Heart right ventricle (tissue), 16 donors: ENCODE measurements around the gene GNAS-AS1. TPM values are rescaled to one million over a fixed set of nuclear protein-coding genes. Genes with fewer than 3 reads are reported as not detected.

Source experiments
- ATAC-seq, 8 donors: fragments of 200-7000 bp; cut with Tn5 transposase; one replicate each; pipeline ENCODE4 v1.9.1; 2020; ENCODE audit warnings: mild to moderate bottlenecking in 8 of 8, moderate library complexity in 8 of 8, moderate number of reproducible peaks in 1 of 8
- DNase-seq, 2 donors: peaks; one replicate each; pipeline ENCODE4 v3.0.0-alpha.2; 2020
- H3K27ac ChIP-seq, 10 donors: fragments of 200-600 bp; sonication (generic) in 2 of 10; one replicate each; pipeline versions ENCODE4 v1.5.0 to v1.8.0; 2020 to 2022; ENCODE audit warnings: mild to moderate bottlenecking in 3 of 10
- H3K27me3 ChIP-seq, 7 donors: fragments of 200-600 bp; one replicate each; pipeline ENCODE4 v1.8.0; 2021 to 2022; ENCODE audit warnings: mild to moderate bottlenecking in 2 of 7
- H3K36me3 ChIP-seq, 9 donors: fragments of 200-600 bp; sonication (generic) in 1 of 9; one replicate each; pipeline versions ENCODE4 v1.5.0 to v1.8.0; 2020 to 2022; ENCODE audit warnings: mild to moderate bottlenecking in 2 of 9
- H3K4me1 ChIP-seq, 9 donors: fragments of 200-600 bp; sonication (generic) in 1 of 9; one replicate each; pipeline versions ENCODE4 v1.5.0 to v1.8.0; 2020 to 2022; ENCODE audit warnings: mild to moderate bottlenecking in 4 of 9
- H3K4me3 ChIP-seq, 10 donors: fragments of 200-600 bp; sonication (generic) in 2 of 10; one replicate each; pipeline versions ENCODE4 v1.5.0 to v1.8.0; 2020 to 2022; ENCODE audit warnings: mild to moderate bottlenecking in 7 of 10, moderate library complexity in 2 of 10
- H3K9me3 ChIP-seq, 11 donors: fragments of 200-600 bp in 10 of 11; sonication (generic) in 2 of 11; one replicate each; pipeline versions ENCODE4 v1.5.0 to v1.8.0; 2013 to 2022; ENCODE audit warnings: mild to moderate bottlenecking in 2 of 11, control low read depth in 1 of 11, moderate library complexity in 1 of 11
- WGBS, 2 donors: extraction: QIAGEN DNeasy Blood & Tissue Kit; methylation state at CpG; one replicate each; pipeline ENCODE4 v1.1.7; 2013; ENCODE audit warnings: inconsistent platforms in 1 of 2; 5-methylcytosine and 5-hydroxymethylcytosine counted together
- intact Hi-C, 10 donors: fragments of 100-400 bp; cut with DNase I; formaldehyde crosslinking; loops; one replicate each; pipeline versions ENCODE4 v1.11.1 to v1.14.2; 2022
- long read RNA-seq, 3 donors: library from polyadenylated mRNA; unstranded; transcript quantifications; one replicate each; pipeline ENCODE4 v2.0.0, GENCODE V29; 2020 to 2021
- polyA plus RNA-seq, 2 donors: library from polyadenylated mRNA; stranded (reverse); fragments of 200-250 nt; gene quantifications; one replicate each; pipeline ENCODE4 v1.2.3, GENCODE V29; 2013
- total RNA-seq, 10 donors: library from RNA; stranded (reverse); fragmentation: NEBNext Ultra II Directional in 3 of 10; extraction: Animal tissue kit (Norgen Biotek cat#: 25700) in 3 of 10; gene quantifications; one replicate each; pipeline versions ENCODE4 v1.2.1 to v1.2.4, GENCODE V29; 2021 to 2023
- TF ChIP-seq, protein P1 (sequence below), 9 donors: fragments of 200-600 bp; sonication (generic) in 2 of 9; IDR thresholded peaks; one replicate each; pipeline versions ENCODE4 v1.5.0 to v1.8.0; 2021 to 2022; ENCODE audit warnings: antibody characterized with exemption in 9 of 9, mild to moderate bottlenecking in 5 of 9, moderate library complexity in 1 of 9
- donor health status: Arrhythmogenic right ventricular cardiomyopathy.
- donor health status: ischemic (EF 13 %, LVEDD 7.1; RV severe dilation, severe dysfunction).
- donor health status: healthy with polysubstance abuse.
- donor health status: DM: no; HTN: yes; CAD: no.
- donor health status: DM: no; HTN: no; CAD: no.
- donor health status: ischemic (EF 25% LVEDD 6.9; RV normal size, moderate dysfunction).
- donor health status: ischemic (EF 25% LVEDD 5.7; RV mildly dilated, moderate dysfunction).
- donor health status: healthy.
- donor health status: DM: yes; HTN: yes; CAD: no.
- donor health status: Ischemic cardiomyopathy.
- donor health status: ischemic (EF 35%, LVEDD 5.7; RV mildly dilated, moderate dysfunction).
- donor health status: nonischemic (EF 11% LVEDD 7.7; RV severe dilation, severe dysfunction).
- donor health status: DM: yes; HTN: yes; CAD: no.
- donor health status: PGD.
- donor health status: ischemic (EF 29% LVEDD 5.4; RV normal size, mild dysfunction).
- donor health status: nonischemic (EF 23%, LVEDD 6.1; RV moderate dilation, normal function).

Gene GNAS-AS1
- total RNA-seq, result 1 to 10 TPM in 1 of 10 donors, under 1 TPM in 9; 0.15 to 1.5 (median 0.41) TPM
- 1 to 10 TPM in 1 of 2 donors, under 1 TPM in 1; 0.06 to 1.1 TPM for polyA plus RNA-seq
- long read RNA-seq, donor 1, result 0 reads
- long read RNA-seq, donor 2, result 0 reads
- long read RNA-seq, donor 3, result 0 reads

GRCh38 chr20:58850693-58851174 is at the start of gene GNAS-AS1:
Gene GNAS-AS1 (minus strand): TSS chr20:58850902.
- H3K9me3 ChIP-seq, result no peaks in the 10 kb centered on the region
- WGBS, 2 donors, result 51 to 52% methylated on average over 25 of the region's 25 CpGs
- TF ChIP-seq, protein P1, sequence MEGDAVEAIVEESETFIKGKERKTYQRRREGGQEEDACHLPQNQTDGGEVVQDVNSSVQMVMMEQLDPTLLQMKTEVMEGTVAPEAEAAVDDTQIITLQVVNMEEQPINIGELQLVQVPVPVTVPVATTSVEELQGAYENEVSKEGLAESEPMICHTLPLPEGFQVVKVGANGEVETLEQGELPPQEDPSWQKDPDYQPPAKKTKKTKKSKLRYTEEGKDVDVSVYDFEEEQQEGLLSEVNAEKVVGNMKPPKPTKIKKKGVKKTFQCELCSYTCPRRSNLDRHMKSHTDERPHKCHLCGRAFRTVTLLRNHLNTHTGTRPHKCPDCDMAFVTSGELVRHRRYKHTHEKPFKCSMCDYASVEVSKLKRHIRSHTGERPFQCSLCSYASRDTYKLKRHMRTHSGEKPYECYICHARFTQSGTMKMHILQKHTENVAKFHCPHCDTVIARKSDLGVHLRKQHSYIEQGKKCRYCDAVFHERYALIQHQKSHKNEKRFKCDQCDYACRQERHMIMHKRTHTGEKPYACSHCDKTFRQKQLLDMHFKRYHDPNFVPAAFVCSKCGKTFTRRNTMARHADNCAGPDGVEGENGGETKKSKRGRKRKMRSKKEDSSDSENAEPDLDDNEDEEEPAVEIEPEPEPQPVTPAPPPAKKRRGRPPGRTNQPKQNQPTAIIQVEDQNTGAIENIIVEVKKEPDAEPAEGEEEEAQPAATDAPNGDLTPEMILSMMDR (IDR thresholded peaks at IDR 0.05), result peak in 2 of 9 donors; percentile 8 to 12
- ATAC-seq (peak; percentile 74 to 93 (median 88)), DNase-seq (peak; percentile 85 to 87)
- H3K4me3 ChIP-seq, result peak within 1 kb of the TSS; percentile 28 to 64 (median 54)
- intact Hi-C loops, result loop anchor here in 4 of 10 donors (5.0 to 10.0 kb wide), 5 partner anchors 196 to 616 kb away; partner anchors contain the start of gene STX16 (in 2 of the 4)
- H3K27ac ChIP-seq, result no peak within 1 kb of the TSS
- peaks cover 2 to 89% (median 58%) of the 10 kb centered on the region in 7 donors for H3K27me3 ChIP-seq
- H3K4me1 ChIP-seq, result peaks cover 0 to 30% (median 19%) of the 10 kb centered on the region in 9 donors
- H3K36me3 ChIP-seq, result no peaks in the 10 kb centered on the region

- ATAC-seq (no peak), DNase-seq (no peak)
- no peaks in the 10 kb centered on the region for H3K9me3 ChIP-seq
- intact Hi-C loops, result no loop called here
- H3K4me3 ChIP-seq, result no peak overlapping the region
- peaks cover 0 to 95% (median 26%) of the 10 kb centered on the region in 9 donors for H3K36me3 ChIP-seq
- TF ChIP-seq, protein P1 (IDR thresholded peaks at IDR 0.05), result no peak
- H3K27me3 ChIP-seq, result no peaks in the 10 kb centered on the region
- WGBS, 2 donors, result 49 to 56% methylated on average over 7 of the region's 7 CpGs
- peaks cover 21 to 100% (median 77%) of the 10 kb centered on the region in 9 donors for H3K4me1 ChIP-seq
- H3K27ac ChIP-seq, result no peak overlapping the region
Observed at GRCh38 chr20:58900397-58900796, 49.7 kb upstream of the GNAS-AS1 start.

DNA sequence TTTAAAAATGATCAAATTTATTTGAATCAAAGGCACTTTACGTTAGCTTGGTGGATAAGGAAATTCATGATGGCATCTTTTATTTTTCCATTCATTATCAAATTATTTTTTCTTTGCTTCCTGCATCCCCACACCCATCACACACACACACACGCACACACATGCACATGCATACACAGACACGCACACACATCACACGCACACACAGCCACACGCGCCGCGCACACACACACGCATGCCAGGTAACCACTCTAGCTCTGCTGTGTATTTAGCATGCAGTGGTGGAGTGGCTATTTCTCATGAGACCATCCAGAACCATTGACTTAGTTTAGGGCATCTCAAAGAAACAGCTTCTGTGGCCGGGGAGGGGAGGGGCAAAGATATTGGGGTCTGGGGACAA is 48.8 kb upstream of the GNAS-AS1 start:
- ATAC-seq (no peak), DNase-seq (no peak)
- peak overlapping the region in 1 of 10 donors; percentile 22 for H3K27ac ChIP-seq
- H3K36me3 ChIP-seq, result peaks cover 0 to 88% (median 20%) of the 10 kb centered on the region in 9 donors
- no peak overlapping the region for H3K4me3 ChIP-seq
- intact Hi-C loops, result loop anchor here in 2 of 10 donors (5.0 to 10.0 kb wide), 2 partner anchors 83 to 115 kb away; partner anchors contain the start of genes NELFCD (in 2 of the 2) and TUBB1 (in 1 of the 2)
- H3K9me3 ChIP-seq, result no peaks in the 10 kb centered on the region
- H3K27me3 ChIP-seq, result no peaks in the 10 kb centered on the region
- TF ChIP-seq, protein P1 (IDR thresholded peaks at IDR 0.05), result no peak
- 86 to 89% methylated on average over 10 of the region's 10 CpGs for WGBS, 2 donors
- peaks cover 24 to 100% (median 85%) of the 10 kb centered on the region in 9 donors for H3K4me1 ChIP-seq

DNA sequence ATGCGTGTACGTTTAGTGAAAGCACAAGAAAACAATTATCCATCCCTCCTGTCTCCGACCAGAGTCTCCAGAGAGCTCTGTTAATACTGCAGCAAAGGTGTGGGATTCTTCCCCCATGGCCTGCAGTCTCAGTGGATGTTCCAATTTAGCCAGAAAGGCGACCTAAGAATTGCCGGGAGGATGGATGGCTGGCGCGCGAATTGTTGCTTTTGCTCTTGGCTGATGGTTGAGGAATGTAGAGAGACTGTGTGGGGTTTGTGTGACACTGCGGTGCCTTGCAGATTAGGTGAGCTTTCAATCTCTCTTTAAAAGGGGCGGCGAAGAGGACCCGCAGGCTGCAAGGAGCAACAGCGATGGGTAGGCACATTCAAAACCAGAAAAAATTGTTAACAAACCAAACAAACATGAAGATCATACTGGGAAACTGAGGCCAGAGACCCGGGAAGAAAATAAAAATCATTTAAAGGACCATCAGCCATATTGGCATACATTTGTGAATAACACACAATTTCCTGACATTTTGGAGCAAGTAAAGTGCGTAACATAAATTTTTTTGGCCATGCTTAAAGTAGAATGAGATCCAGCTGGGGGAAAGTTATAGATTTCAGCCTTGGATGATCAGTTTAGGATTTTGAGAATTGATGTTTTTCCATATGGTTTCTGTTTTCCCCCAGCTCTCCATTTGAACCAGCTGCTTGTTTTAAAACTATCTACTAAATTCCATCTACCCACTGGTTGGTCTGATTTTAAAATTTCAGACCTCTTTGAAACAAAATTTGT is 48.1 kb upstream of the GNAS-AS1 start:
- ATAC-seq (peak in 2 of 8 donors; percentile 16 to 20), DNase-seq (no peak)
- H3K4me3 ChIP-seq, result peak overlapping the region in 1 of 10 donors; percentile 5
- TF ChIP-seq, protein P1 (IDR thresholded peaks at IDR 0.05), result no peak
- peak overlapping the region in 6 of 10 donors; percentile 5 to 100 (median 38) for H3K27ac ChIP-seq
- no peaks in the 10 kb centered on the region for H3K9me3 ChIP-seq
- no peaks in the 10 kb centered on the region for H3K27me3 ChIP-seq
- WGBS, 2 donors, result 32 to 47% methylated on average over 15 of the region's 15 CpGs
- peaks cover 28 to 100% (median 90%) of the 10 kb centered on the region in 9 donors for H3K4me1 ChIP-seq
- peaks cover 0 to 81% (median 15%) of the 10 kb centered on the region in 9 donors for H3K36me3 ChIP-seq
- intact Hi-C loops, result loop anchor here in 2 of 10 donors (5.0 to 10.0 kb wide), 2 partner anchors 83 to 116 kb away; partner anchors contain the start of genes NELFCD (in 2 of the 2) and TUBB1 (in 1 of the 2)
